Stimulated activated CD4-positive, alpha-beta T cell treated with anti-CD3 and anti-CD28 coated beads, Interleukin-4, amount 100 ng/mL, for 1 hour (primary cell): Measurements from ENCODE around the gene RIBC2.
"Not testable (repeated sequence)": the region's sequence is repeated elsewhere in the genome, so short reads cannot be mapped to it uniquely, and the experiment has no call there.

Experiments used
- DNase-seq: peaks from one replicate; pipeline ENCODE4 v3.0.0-alpha.2; 2020

RIBC2 gene

DNA sequence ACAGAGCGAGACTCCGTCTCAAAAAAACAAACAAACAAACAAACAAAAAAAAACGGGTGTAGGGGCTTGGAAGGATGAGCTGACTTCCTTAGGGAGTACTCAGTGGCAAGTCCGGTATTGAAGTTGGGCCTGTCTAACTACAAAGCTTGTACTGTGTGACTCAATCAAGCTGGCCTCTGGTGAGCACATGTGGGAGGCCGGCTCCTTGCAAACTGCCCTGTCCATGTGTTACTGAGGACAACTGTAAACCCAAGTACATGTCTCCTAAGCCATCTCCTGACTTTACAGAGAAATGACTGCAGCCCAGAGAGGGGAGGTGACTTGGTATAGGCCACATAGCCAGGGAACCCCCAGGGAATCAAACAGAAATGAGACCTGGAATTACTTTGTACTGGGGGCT lies 11.6 kb downstream of the RIBC2 start:
- DNase-seq: no peak

GRCh38 chr22:45425531-45426265 lies 12.2 kb downstream of the RIBC2 start:
- DNase-seq: no peak

- no peak for DNase-seq
These were observed 12.9 kb downstream of the RIBC2 start for GRCh38 chr22:45426387-45426786.

- DNase-seq: no peak
These were observed 13.6 kb downstream of the RIBC2 start for GRCh38 chr22:45427114-45427513.

- no peak for DNase-seq
These were observed 15.2 kb downstream of the RIBC2 start for GRCh38 chr22:45428391-45429385.

DNA sequence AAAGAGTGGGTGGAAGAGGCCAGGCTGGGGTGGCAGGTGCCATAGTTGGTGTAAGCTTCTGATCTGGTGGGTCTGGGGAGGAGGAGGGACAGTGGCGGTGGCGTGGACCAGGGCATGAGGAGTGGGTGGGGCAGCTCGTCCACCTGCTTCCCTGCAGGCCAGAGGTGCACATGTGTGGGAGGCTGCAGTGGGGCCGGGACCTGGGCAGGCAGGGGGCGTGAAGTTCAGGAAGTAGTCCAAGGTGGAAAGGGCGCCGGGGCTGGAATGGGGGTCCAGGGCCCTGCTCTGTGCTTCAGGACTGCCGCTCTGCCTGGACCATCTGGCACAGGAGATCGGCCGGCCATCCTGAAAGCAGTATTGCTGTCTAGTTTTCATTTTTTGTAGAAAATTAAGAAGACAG lies 15.9 kb downstream of the RIBC2 start:
- no peak for DNase-seq

GRCh38 chr22:45429981-45430775 lies 16.7 kb downstream of the RIBC2 start:
- DNase-seq: no peak

DNA sequence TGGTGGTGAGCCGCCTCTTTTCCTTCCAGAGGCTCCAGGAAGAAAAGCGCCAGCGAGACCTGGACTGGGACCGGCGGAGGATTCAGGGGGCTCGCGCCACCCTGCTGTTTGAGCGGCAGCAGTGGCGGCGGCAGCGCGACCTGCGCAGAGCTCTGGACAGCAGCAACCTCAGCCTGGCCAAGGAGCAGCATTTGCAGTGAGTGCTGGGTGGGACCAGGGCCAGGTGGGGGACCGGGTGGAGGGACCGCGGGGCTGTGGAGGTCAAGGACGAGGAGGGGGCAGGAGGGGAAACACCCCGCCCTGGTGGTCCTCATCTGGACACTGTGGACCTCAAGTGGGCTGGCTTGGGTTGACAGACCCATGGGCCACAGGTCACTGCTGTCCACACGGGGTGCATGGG lies 17.4 kb downstream of the RIBC2 start:
- no peak for DNase-seq

DNA sequence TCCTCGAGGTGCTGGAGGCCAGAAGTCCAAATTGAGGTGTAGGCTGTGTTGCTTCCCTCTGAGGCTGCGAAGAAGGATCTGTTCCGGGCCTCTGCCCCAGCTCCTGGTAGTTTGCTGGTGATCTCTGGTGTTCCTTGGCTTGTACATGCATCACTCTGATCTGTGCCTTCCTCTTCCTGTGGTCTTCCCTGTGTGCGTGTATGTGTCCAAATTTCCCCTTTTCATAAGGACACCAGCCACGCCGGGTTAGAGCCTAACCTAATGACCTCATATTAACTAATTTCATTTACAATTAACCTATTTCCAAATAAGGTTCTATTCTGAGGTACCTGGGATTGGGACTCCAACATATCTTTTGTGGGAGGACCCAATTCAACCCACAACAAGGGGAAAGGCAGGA lies 21.5 kb downstream of the RIBC2 start:
- no peak for DNase-seq

DNA sequence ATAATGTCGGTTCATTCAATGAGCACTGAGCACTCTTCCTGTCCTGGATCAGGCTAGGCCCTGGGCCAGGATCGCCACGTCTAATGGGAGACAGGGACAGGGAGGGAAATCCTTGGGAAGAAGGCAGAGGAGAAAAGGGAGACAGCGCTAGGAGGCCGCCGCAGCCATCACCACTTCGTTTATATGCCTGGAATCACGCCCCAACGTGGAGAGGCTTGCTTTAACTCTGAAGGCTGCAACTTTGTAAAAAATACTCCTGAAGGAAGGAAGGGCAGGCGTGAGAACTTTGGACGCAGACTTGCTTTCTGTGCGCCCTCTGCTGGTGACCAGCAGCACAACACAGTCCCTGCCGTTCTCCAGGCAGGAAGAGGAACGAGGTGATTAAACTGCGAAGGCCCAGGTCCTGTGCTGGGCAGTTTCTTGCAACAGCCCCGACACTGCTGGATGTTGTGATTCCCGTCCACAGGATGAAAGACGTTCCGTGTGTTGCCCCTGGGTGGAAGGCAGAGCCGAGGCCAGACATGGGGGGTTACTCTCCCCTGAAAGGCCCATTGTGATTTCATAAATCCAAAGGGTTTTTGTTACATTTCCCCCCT lies 22.1 kb downstream of the RIBC2 start:
- peak; percentile 80 for DNase-seq

DNA sequence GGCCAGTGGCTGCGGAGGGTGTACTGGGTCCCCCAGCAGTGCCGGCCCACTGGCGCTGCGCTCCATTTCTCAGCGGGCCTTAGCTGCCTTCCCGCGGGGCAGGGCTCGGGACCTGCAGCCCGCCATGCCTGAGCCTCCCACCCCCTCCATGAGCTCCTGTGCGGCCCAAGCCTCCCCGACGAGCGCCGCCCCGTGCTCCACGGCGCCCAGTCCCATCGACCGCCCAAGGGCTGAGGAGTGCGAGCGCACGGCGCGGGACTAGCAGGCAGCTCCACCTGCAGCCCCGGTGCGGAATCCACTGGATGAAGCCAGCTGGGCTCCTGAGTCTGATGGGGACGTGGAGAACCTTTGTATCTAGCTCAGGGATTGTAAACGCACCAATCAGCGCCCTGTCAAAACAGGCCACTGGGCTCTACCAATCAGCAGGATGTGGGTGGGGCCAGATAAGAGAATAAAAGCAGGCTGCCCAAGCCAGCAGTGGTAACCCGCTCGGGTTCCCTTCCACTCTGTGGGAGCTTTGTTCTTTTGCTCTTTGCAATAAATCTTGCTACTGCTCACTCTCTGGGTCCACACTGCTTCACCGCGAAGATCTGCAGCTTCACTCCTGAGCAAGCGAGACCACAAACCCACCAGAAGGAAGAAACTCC lies 23.5 kb downstream of the RIBC2 start:
- DNase-seq: not testable (repeated sequence)

DNA sequence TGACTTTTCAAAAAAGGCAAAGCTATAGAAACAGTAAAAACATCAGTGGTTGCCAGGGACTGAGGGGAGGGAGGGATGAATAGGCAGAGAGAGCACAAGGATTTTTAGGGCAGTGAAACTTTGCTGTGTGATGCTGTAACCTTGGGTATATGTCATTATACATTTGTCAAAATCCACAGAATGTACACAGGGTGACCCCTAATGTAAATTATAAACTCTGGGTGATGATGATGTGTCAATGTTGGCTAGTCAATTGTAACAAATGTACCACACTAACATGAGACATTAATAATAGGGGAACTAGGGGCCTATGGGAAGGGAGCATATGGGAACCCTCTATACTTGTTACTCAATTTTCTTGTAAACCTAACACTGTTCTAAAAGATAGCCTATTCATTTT lies 24.8 kb downstream of the RIBC2 start:
- no peak for DNase-seq

DNA sequence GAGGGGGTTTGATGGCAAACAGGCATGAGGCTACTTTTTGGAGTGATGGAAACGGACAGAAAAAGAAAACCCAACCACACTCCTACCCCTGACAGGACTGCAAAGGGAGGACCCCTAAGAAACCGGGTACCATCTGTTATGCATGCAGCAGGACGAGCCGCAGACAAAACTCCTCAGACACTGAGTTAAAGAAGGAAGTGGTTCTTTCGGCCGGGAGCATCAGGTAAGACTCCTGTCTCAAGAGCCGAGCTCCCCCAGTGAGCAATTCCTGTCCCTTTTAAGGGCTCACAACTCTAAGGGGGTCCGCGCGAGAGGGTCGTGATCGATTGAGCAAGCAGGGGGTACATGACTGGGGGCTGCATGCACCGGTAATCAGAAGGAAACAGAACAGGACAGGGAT lies 27.2 kb downstream of the RIBC2 start:
- not testable (repeated sequence) for DNase-seq

DNA sequence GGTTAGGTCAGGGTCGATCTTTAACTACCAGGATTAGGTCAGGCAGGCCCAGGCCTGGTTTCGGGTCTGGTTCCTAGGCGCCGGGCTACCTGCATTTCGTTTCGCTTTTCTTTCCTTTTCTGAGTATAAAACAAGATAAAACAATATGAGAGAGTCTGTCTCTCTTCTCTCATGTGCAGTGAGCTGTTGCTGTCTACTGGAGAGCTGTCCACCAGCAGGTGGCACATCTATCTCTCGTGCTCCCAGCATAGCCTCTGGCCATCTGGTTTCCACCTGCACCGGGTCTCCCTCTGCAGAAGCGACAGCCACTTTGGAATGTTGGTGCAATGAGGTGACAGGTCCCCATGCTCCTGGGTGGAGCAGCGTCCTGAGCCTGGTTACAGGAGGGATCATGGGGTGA lies 27.6 kb downstream of the RIBC2 start:
- peak; percentile 20 for DNase-seq

- no peak for DNase-seq
These were observed 28.6 kb downstream of the RIBC2 start for GRCh38 chr22:45442116-45442515.

GRCh38 chr22:45444168-45444567 lies 30.7 kb downstream of the RIBC2 start:
- DNase-seq: no peak

GRCh38 chr22:45445031-45445710 lies 31.7 kb downstream of the RIBC2 start:
- DNase-seq: no peak

DNA sequence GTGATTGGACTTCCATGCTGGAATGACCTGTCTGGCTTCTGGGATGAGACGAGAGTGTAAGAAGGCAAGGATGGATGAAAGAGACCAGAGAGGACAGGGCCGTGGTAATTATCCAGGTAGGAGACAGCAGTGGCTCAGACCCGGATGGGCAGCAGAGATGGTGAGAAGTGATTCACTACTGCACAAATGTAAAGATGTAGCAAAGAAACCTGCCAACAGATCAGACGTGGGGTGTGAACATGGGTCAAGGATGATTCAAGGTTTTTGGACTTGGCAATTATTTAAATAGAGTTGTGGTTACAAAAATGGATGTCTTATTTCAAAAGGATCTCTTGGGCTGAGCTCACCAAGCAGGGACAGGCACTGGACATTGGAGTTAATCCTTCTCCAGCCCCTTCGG lies 32.7 kb downstream of the RIBC2 start:
- no peak for DNase-seq

DNA sequence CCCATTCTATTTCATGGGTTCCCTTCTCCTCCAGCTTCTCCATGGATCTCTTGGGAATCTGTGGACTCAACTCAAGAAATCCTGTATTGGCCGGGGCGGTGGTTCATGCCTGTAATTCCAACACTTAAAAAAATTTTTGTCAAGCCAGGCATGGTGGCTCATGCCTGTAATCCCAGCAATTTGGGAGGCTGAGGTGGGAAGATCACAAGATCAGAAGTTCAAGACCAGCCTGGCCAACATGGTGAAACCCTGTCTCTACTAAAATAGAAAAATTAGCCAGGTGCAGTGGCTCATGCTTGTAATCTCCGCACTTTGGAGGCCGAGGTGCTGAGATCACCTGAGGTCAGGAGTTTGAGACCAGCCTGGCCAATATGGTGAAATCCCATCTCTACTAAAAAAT lies 34.1 kb downstream of the RIBC2 start:
- DNase-seq: not testable (repeated sequence)

DNA sequence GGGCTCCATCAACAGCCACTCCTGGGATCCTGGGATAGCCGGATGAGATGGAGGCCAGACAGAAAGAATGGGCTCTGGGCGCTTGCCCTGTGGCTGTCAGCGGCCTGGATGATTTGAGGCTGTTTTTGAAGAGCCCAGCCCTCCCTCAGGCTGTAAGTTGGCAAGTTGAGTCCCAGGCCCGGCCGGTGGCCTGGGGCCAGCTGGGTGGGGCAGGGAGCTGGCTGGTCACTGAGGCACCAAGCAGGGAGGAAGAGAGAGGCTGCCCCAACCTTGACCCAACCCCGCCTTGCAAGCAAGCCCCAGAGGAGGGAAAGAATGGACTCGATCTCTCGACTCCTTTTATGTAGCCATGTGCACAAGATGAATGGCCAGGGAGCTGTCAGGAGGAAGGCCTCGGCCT lies 34.9 kb downstream of the RIBC2 start:
- no peak for DNase-seq

DNA sequence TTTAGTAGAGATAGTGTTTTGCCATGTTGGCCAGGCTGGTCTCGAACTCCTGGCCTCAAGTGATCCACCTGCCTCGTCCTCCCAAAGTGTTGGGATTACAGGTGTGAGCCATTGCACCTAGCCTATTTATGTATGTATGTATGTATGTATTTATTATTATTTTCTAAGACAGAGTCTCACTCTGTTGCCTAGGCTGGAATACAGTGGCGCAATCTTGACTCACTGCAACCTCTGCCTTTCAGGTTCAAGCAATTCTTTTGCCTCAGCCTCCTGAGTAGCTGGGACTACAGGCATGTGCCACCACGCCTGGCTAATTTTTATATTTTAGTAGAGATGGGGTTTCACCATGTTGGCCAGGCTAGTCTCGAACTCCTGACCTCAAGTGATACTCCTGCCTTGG lies 35.9 kb downstream of the RIBC2 start:
- not testable (repeated sequence) for DNase-seq
